Nucleus accumbens (tissue), 56 donors: ENCODE results near the gene YJEFN3.
A peak's percentile ranks its signal among the peaks of the same experiment; 100 is the strongest.

Experiments used
- DNase-seq, 56 donors: peaks; one replicate each; lab custom pipeline; 2025; lab: John Stamatoyannopoulos, UW

Gene YJEFN3

DNA sequence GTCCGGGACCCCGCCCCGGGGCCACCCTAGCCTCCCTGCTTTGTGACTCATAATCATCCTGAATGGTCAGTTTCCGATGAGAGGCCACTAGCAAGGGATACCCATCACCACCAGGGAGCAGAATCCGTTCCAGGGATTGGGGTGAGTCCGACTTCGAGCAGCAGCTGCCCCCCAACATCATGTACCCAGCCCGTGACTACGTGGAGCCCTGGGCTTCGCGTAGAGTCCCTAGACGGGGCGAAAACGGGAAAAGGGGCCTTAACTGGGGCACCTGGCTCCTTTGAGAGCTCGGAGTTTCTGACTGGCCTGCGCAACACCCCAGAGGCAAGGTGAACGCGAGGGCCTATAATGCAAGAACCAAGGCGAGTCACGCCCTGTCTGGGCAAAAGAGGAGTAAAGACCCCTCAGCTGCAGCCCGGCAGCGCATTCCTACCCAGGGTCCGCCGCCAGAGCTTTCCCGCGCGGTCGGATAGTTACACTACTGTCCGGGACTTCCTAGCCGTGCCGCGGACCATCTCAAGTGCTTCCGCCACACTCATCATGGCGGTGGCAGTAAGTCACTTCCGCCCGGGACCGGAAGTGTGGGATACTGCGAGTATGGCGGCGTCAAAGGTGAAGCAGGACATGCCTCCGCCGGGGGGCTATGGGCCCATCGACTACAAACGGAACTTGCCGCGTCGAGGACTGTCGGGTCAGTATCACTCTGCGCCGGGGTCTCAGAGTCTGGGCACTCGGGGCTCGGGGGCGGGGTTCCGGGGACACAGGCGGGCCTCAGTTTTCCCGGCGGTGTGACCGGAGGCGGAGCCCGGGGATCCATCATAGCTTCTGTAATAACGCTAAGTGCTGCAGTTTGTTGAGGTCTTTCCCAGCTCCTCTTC, 12.8 kb upstream of the YJEFN3 start, which contains the start of gene NDUFA13:
Gene NDUFA13 (plus strand): TSS at position 584 of the 878 bp plus-strand sequence. CDS start 14 bp downstream, at position 598.
- DNase-seq = peak; percentile 22 to 93 (median 84)

GRCh38 chr19:19517235-19517619, 11.5 kb upstream of the YJEFN3 start:
- no peak for DNase-seq

DNA sequence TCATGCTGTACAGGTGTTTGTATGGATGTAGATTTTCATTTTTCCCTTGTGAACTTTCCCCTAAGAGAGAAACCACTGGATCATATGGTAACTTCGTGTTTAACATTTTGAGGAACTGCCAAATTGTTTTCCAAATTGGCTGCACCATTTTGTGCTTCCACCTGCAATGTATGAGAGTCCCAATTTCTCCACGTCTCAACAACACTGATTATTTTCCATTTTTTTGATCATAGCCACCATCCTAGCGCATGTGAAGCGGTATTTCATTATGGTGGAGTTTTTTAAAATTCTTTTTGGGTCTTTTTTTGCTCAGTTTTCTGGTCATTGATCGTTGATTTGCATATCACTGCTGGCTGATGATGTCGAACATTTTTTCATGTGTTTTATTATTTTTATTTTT, 7.7 kb upstream of the YJEFN3 start:
- DNase-seq = no peak

DNA sequence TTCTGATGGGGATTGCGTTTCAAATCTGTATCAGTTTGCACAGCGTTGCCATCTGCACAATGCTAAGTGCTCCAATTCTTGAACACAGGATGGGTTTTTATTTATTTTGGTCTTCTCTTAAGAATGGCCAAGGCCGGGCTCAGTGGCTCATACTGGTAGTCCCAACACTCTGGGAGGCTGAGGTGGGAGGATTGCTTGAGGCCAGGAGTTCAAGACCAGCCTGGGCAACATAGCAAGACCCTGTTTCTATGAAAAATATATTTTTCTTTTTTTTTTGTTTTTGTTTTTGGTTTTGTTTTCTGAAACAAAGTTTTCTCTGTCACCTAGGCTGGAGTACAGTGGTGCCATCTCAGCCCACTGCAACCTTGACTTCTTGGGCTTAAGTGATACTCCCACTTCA, 5.5 kb upstream of the YJEFN3 start:
- DNase-seq = no peak

- no peak for DNase-seq
These were observed 4.7 kb upstream of the YJEFN3 start for GRCh38 chr19:19524053-19524452.

GRCh38 chr19:19525611-19526380, 2.9 kb upstream of the YJEFN3 start:
- DNase-seq = no peak

GRCh38 chr19:19526581-19527370, 1.9 kb upstream of the YJEFN3 start:
- peak in 12 of 56 donors; percentile 1 to 45 (median 20) for DNase-seq

GRCh38 chr19:19527371-19527656, 1.4 kb upstream of the YJEFN3 start:
- no peak for DNase-seq

DNA sequence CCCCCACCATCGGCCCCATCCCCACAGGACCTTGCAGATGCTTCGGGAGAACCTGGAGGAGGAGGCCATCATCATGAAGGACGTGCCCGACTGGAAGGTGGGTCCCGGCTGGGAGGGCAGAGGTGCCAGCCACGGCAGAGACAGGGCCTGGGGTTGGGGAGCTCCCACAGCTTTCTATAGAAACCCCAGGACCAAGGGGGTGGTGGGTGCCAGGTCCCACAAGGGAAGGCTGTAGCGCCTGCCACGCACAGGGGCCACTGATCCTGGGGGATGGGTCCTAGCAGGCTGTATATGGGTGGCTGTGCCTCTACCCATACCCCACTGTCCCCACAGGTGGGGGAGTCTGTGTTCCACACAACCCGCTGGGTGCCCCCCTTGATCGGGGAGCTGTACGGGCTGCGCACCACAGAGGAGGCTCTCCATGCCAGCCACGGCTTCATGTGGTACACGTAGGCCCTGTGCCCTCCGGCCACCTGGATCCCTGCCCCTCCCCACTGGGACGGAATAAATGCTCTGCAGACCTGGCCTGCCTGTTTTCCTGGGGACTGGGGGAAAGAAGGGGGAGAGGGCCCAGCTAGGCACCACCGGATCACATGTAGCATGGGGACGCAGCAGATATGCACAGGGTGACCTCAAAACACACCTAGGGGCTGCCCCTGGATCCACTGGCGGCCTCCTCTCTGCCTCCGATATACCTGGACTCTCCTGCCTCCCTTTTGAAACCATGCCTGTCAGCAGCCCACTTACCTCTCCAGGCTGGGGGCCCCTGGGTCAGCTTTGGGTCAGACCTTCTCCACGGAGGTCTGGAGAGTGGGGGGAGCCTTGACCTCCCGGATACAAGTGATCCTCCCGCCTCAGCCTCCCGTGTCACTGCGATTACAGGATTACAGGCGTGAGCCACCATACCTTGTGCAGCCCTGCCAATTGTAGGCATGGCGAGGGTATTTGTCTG, 761 bp upstream of the YJEFN3 start:
- DNase-seq = no peak

DNA sequence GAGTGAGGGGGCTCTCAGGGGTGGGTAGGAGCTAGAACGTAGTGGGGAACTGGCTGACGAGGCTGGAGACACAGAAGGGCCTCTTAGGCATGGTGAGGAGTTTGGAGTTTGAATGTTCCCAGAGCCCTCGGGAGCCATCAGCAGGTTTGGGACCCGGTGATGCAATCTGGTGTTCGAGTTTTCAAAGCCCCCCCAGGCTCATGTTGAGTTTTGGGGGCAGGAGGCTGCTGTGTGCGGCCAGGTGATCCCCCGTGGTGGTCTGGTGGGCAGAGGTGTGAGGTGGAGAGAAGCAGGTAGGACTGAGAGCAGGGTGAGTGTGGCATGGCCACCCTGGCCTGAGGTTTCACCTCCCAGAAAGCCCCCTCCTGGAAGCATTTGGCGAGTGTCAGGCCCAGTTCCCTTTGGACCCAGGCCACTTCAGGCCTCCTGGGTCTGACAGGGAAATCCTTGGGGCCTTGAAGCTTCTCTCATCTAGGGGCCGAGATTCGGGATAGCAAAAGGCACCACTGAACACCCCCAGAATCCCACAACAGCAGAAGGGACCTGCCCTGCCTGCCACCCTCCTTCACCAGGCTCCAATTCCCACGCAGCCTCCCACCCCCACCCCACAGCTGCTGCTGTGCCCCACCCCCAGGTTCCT, 1.2 kb downstream of the YJEFN3 start:
- DNase-seq = no peak

DNA sequence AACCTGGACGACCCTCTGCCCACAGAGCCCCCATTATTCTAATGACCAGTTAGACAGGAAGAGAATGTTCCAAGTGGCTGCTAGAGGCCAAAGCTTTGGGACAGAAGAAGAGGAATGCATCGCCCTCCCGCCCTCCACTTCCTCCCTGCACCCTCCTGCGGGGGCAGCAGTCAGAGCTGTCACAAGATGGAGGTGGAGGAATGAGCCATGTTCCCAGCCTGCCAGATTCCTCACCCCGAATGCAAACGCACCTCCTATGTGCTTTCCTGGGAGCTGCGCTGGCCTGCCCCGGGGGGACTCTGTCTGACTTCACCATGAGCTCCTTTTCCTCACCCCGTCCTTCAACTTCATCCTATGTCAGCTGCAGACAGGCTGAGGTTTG, 1.7 kb downstream of the YJEFN3 start:
- DNase-seq = peak in 32 of 56 donors; percentile 12 to 80 (median 40)

- no peak for DNase-seq
These were observed 2.2 kb downstream of the YJEFN3 start for GRCh38 chr19:19530889-19531288.

DNA sequence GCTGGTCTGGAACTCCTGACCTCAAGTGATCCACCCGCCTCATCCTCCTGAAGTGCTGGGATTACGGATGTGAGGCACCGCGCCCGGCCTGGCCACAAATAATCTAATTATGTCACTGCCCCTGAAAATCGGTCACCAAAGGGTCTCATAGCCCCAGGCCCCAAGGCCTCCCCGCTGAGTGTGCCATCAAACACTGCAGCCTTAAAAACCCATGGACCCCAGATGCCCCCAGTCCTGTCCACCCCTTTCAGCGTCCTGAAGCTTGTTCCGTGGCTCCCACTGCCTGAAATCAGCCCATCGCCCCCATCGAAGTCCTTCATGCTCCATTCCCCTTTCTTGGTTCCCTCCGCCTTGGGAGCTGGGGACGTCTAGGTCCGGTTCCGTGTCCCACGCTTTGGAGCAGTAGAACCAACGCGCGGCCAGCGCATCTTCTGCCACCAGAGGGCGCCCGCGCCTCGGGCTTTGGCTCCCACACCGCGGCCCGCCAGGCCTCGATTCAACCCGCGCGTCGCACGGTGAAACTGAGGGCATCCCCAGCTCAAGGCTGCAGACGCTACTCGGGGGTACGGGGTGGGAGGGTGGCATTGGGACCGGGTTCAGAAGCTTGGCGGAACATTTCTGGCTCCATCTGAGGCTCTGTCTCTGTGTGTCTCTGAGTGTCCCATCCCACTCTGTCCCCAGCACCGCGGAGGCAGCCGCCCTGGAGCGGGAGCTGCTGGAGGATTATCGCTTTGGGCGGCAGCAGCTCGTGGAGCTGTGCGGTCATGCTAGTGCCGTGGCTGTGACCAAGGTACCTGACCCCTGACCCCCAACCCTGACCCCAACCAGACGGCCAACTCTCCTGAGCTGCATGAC, 3.5 kb downstream of the YJEFN3 start:
- DNase-seq = peak in 52 of 56 donors; percentile 12 to 92 (median 58)

- no peak for DNase-seq
These were observed 4.3 kb downstream of the YJEFN3 start for GRCh38 chr19:19532806-19533701.

DNA sequence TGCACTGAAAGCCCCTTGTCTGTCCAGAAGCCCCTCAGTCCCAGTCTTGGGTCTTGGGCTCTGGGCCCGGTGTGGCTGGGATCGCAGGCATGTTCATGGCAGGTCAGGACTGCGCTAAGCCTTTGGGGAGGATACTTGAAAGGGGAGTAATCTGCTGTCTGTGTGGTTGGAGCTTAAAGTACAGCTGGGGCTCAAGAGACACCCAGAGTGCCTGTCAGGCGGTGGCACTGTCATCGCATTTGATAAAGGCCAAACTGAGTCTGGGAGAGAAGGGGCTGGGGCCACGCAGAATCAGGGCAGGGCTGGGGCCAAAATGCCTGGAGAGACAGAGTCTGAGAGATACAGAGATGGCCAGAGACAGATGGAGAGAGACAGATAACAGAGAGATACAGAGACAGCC, 5.1 kb downstream of the YJEFN3 start:
- no peak for DNase-seq

- DNase-seq = no peak
These were observed 6.0 kb downstream of the YJEFN3 start for GRCh38 chr19:19534556-19535265.
